CD4-positive, alpha-beta T cell treated with Interleukin-4 for 1 hour (primary cell): ENCODE results near the gene DEPDC5.
"Not testable (repeated sequence)": the region's sequence is repeated elsewhere in the genome, so short reads cannot be mapped to it uniquely, and the experiment has no call there.

ENCODE experiments used
- DNase-seq, 2 donors: peaks; one replicate each; pipeline ENCODE4 v3.0.0-alpha.2; 2020 to 2022

The DEPDC5 gene

GRCh38 chr22:31753634-31754501 is at the start of gene DEPDC5:
Gene DEPDC5 (plus strand): TSS chr22:31754019. CDS start chr22:31754922, 903 bp downstream.
- peak; percentile 95 to 96 for DNase-seq

GRCh38 chr22:31707519-31707918 is 46.3 kb upstream of the DEPDC5 start:
- DNase-seq, result no peak

GRCh38 chr22:31711226-31711625 is 42.6 kb upstream of the DEPDC5 start:
- not testable (repeated sequence) for DNase-seq

- no peak for DNase-seq
These were observed 38.6 kb upstream of the DEPDC5 start for GRCh38 chr22:31715147-31715778.

GRCh38 chr22:31719850-31720471 is 33.9 kb upstream of the DEPDC5 start:
- no peak for DNase-seq

GRCh38 chr22:31723723-31724122 is 30.1 kb upstream of the DEPDC5 start:
- DNase-seq, result no peak

- DNase-seq, result no peak
These were observed 27.1 kb upstream of the DEPDC5 start for GRCh38 chr22:31726692-31727091.

- no peak for DNase-seq
These were observed 25.0 kb upstream of the DEPDC5 start for GRCh38 chr22:31728857-31729256.

GRCh38 chr22:31730344-31730711 is 23.5 kb upstream of the DEPDC5 start:
- no peak for DNase-seq

- no peak for DNase-seq
These were observed 21.6 kb upstream of the DEPDC5 start for GRCh38 chr22:31732089-31732829.

- DNase-seq, result no peak
These were observed 20.2 kb upstream of the DEPDC5 start for GRCh38 chr22:31733580-31734079.

- DNase-seq, result no peak
These were observed 19.3 kb upstream of the DEPDC5 start for GRCh38 chr22:31734512-31734911.

GRCh38 chr22:31736458-31736857 is 17.4 kb upstream of the DEPDC5 start:
- no peak for DNase-seq

GRCh38 chr22:31737932-31738331 is 15.9 kb upstream of the DEPDC5 start:
- DNase-seq, result no peak

GRCh38 chr22:31738566-31738965 is 15.3 kb upstream of the DEPDC5 start:
- no peak for DNase-seq

GRCh38 chr22:31739795-31740201 is 14.0 kb upstream of the DEPDC5 start:
- no peak for DNase-seq

- DNase-seq, result not testable (repeated sequence)
These were observed 13.5 kb upstream of the DEPDC5 start for GRCh38 chr22:31740314-31740713.

- no peak for DNase-seq
These were observed 11.7 kb upstream of the DEPDC5 start for GRCh38 chr22:31742115-31742514.

- DNase-seq, result no peak
These were observed 11.1 kb upstream of the DEPDC5 start for GRCh38 chr22:31742682-31743081.

GRCh38 chr22:31743871-31744270 is 9.9 kb upstream of the DEPDC5 start:
- DNase-seq, result no peak

- DNase-seq, result no peak
These were observed 6.4 kb upstream of the DEPDC5 start for GRCh38 chr22:31747441-31747840.

- DNase-seq, result no peak
These were observed 5.3 kb upstream of the DEPDC5 start for GRCh38 chr22:31748490-31748889.
